GM18520 (cell line): ENCODE results near the gene AHSG.
A peak's percentile ranks its signal among the peaks of the same experiment; 100 is the strongest.
"Not testable (repeated sequence)": the region's sequence is repeated elsewhere in the genome, so short reads cannot be mapped to it uniquely, and the experiment has no call there.

Source experiments
- ATAC-seq: cut with Tn5 transposase; IDR thresholded peaks from one replicate; pipeline ENCODE4 v1.9.1; 2021; ENCODE audit not compliant: unreplicated experiment

Gene AHSG

DNA sequence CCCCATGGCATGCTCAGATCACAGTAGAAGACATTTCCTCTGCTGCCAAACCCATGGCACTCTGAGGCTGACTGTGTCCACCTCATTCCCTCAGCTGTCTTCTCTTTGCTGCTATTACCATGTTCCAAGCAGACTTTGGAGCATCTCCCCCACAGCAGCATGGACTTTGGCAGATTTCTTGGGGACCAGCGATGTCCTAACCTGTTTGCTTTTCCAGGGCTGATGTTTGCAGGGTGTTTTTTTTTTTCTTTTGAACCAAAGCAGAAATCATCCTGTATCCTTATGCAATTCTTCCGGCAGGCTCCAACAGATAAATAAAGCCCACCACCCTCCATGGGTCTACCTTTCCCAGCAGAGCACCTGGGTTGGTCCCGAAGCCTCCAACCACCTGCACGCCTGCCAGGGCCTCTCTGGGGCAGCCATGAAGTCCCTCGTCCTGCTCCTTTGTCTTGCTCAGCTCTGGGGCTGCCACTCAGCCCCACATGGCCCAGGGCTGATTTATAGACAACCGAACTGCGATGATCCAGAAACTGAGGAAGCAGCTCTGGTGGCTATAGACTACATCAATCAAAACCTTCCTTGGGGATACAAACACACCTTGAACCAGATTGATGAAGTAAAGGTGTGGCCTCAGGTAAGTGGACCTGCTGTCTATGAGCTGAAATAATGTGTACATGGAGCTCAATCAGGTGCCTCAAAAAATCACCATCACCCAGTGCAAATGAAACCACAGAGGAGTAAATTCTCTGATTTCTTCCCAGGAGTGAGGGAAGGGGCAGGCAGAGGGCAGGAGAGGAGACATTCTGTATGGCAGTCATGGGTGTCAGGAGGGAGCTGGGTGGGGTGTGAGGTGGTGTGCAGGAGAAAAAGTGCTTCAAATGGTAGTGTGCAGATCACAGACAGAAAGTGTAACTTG is at the start of gene AHSG:
Gene AHSG, plus strand, starts transcription at position 340 of the 916 bp plus-strand sequence. Its CDS starts 82 bp downstream, at position 422.
- no peak for ATAC-seq

GRCh38 chr3:186564586-186564985 is 48.3 kb upstream of the AHSG start:
- ATAC-seq = no peak

DNA sequence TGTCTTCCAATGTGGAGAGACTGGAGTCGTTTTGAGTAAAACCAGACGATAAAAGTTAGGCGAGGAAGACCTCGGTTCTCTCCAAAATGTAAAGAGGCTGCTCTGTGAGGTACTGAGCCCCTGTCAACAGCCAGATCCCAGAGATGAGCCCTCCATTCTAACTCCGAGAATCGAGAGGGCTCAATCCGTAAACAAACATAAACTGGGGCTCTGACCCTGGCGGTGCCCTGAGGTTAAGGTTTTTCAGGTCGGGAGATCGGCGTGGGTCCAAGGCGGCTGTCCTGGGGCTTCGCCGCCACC is 46.1 kb upstream of the AHSG start:
- no peak for ATAC-seq

GRCh38 chr3:186567072-186567921 is 45.6 kb upstream of the AHSG start, which contains the start of gene TBCCD1:
Gene TBCCD1 (minus strand): TSS chr3:186567339. CDS start chr3:186564329, 3,010 bp downstream.
- peak; percentile 36 for ATAC-seq

DNA sequence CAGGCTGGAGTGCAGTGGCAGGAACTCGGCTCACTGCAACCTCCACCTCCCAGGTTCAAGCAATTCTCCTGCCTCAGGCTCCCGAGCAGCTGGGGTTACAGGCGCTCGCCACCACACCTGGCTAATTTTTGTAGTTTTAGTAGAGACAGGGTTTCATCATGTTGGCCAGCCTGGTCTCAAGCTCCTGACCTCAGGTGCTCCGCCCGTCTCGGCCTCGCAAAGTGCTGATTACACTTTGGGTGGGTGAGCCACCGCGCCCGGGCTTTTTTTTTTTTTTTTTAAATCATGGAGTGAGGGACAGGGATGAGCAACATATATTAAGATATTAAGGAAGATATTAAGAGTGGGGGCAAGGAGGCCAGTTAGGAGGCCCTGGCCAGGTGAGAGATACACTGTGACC is 43.5 kb upstream of the AHSG start:
- ATAC-seq = not testable (repeated sequence)

GRCh38 chr3:186569779-186570095 is 43.1 kb upstream of the AHSG start:
- ATAC-seq = no peak

GRCh38 chr3:186570096-186570940 is 42.5 kb upstream of the AHSG start, which contains the start of gene DNAJB11:
Gene DNAJB11 (plus strand): TSS chr3:186570720. CDS start chr3:186570898, 178 bp downstream.
- peak; percentile 83 for ATAC-seq

- no peak for ATAC-seq
Measured at GRCh38 chr3:186570941-186571643, 41.8 kb upstream of the AHSG start.

GRCh38 chr3:186571644-186572013 is 41.2 kb upstream of the AHSG start:
- no peak for ATAC-seq

GRCh38 chr3:186577521-186577920 is 35.3 kb upstream of the AHSG start:
- ATAC-seq = no peak

DNA sequence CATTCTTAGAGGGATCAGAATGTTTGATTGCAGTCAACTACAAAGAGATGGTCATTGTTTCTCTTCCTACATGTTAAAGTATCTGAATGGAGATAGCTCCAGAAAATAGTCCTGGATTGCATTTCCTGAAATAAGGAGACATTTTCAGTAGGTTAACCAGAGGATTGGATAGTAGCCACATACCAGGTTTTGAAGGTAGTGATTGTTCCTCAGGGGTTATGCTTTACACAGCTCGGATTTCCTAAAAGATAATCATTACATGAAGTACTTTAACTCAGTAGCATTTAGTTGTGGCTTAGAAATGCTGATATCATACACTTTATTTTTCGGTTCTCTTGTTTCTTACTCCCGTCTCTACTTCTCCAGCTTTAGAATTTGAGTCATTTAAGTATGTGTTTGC is 32.1 kb upstream of the AHSG start:
- ATAC-seq = no peak

DNA sequence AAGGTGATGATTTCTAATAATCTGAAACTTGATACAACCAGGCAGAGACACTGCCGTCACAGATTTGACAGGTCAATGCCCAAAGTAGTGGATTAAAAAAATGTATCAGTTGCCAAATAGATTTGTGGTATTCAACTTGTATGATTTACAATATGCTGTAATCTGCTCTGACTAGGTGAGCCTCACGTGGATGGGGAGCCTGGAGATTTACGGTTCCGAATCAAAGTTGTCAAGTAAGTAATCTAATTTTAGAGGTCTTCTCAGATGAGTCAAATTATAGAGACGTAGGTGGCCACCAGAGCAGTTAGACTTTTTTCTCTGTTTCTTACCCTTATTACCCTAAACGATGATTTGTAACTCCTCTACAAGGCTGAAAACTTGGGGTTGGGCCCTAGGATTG is 30.3 kb upstream of the AHSG start:
- ATAC-seq = no peak

GRCh38 chr3:186583831-186584230 is 29.0 kb upstream of the AHSG start:
- no peak for ATAC-seq

- not testable (repeated sequence) for ATAC-seq
Measured at GRCh38 chr3:186586245-186586644, 26.6 kb upstream of the AHSG start.

GRCh38 chr3:186587183-186587582 is 25.7 kb upstream of the AHSG start:
- ATAC-seq = no peak

DNA sequence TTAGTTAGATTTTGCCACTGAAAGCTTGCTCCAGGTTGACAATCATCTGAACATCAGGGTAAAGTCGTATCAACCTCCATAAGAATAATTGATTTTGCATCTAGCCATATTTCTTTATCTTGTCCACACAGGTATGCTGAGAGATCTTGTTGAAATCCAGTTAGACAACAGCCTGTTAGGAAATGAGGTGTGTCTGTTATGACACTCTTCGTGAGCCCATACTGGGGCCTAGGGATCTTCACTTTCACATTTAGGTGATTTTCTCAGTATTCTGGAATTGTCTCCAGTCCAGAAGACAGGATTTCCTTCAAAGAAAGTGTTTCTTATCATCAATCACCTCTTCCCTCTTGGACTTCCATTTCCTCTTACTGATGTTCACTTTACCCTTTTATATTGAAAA is 24.2 kb upstream of the AHSG start:
- ATAC-seq = no peak

- no peak for ATAC-seq
Measured at GRCh38 chr3:186589121-186589520, 23.7 kb upstream of the AHSG start.

- ATAC-seq = no peak
Measured at GRCh38 chr3:186589856-186590579, 22.8 kb upstream of the AHSG start.

DNA sequence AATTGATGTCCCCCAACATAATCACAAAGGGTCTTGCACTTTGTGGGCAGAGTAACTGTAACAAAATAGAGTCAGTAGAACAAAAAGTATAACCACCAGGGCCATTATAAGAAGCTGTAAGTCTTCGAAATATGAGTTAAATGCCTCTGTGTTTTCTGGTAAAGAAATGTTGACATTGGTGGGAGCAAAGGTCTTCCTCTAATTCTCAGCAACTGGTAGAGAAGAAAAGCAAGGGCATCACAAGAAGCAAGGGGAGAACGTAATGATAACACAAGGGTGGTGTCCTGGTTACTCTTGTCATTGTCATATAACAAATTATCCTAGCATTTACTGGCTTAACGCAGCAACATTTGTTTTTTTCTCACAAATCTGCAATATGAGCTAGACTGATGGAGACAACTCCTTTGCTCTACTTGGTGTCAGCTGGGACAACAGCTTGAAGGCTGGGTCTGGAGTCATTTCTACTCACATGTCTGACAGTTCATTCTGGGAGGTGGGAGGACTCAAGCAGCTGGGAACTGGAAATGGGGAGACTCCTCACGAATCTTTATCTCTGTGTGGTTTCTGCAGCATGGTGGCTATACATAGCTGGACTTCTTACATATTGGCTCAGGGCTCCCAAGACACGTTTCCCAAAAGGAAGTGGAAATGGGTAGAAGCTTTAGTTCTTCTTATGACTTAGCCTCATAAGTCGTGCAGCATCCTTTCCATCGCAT is 22.1 kb upstream of the AHSG start:
- ATAC-seq = no peak
